Nephron progenitor cell (in vitro differentiated cells): ENCODE measurements around the gene ZNF785.

ENCODE experiments used
- DNase-seq: peaks from one replicate; pipeline ENCODE4 v3.0.0; 2021
- H3K27ac Mint-ChIP-seq: 2 replicates; pipeline ENCODE4 v1.8.0; 2021; ENCODE audit warnings: mild to moderate bottlenecking, moderate library complexity, mixed read lengths
- H3K27me3 Mint-ChIP-seq: 2 replicates; pipeline ENCODE4 v1.8.0; 2021; ENCODE audit warnings: mild to moderate bottlenecking, low read depth, mixed read lengths; ENCODE audit not compliant: poor library complexity
- H3K36me3 Mint-ChIP-seq: 2 replicates; pipeline ENCODE4 v1.8.0; 2021; ENCODE audit warnings: low read depth, mixed read lengths
- H3K4me1 Mint-ChIP-seq: 2 replicates; pipeline ENCODE4 v1.8.0; 2021; ENCODE audit warnings: mixed read lengths
- H3K4me3 Mint-ChIP-seq: 2 replicates; pipeline ENCODE4 v1.8.0; 2021; ENCODE audit warnings: mild to moderate bottlenecking, moderate library complexity, mixed read lengths
- H3K9me3 Mint-ChIP-seq: 2 replicates; pipeline ENCODE4 v1.8.0; 2021; ENCODE audit warnings: mild to moderate bottlenecking, moderate library complexity, mixed read lengths
- CTCF ChIP-seq: fragments of 200-600 bp; sonication (generic); IDR thresholded peaks from 2 replicates; pipeline ENCODE4 v1.5.0; 2021; ENCODE audit warnings: antibody characterized with exemption

Gene ZNF785

DNA sequence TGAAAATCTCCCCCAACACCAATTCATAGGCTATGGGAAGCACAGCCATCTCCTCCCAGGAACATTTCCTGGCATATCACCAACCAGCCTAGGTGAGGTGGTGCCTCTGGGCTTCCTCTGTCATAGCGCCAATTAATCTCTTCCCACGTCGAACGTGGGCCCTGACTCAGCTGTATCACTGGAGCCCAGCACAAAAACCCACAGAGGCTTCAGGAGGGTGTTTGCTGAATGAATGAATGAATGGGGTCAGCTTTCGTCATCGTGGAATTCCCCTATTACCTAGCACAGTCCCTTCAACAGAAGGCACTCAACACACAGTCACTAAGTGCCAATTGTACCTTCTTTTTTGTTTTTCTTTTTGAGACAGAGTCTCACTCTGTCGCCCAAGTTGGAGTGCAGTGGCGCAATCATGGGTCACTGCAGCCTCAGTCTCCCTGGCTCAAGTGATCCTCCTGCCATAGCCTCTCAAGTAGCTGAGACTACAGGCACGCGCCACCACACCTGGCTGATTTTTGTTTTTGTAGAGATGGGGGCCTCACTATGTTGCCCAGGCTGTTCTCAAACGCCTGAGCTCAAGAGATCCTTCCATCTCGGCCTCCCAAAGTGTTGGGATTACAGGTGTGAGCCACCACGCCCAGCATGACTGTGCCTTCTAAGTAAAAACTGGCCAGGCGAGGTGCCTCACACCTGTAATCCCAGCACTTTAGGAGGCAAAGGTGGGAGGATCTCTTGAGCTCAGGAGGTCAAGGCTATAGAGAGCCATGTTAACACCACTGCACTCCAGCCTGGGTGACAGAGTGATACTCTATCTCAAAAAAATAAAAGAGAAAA, 18.1 kb downstream of the ZNF785 start:
- H3K36me3 Mint-ChIP-seq: no peaks in the 10 kb centered on the region
- no peak for DNase-seq
- no peak overlapping the region for H3K27ac Mint-ChIP-seq
- no peak for TF ChIP-seq CTCF
- H3K4me1 Mint-ChIP-seq: peaks cover 35% of the 10 kb centered on the region
- H3K27me3 Mint-ChIP-seq: peaks cover 13% of the 10 kb centered on the region
- no peak overlapping the region for H3K4me3 Mint-ChIP-seq
- H3K9me3 Mint-ChIP-seq: no peaks in the 10 kb centered on the region

GRCh38 chr16:30566531-30566930, 19.0 kb downstream of the ZNF785 start:
- Mint-ChIP-seq H3K4me1 (peaks cover 31% of the 10 kb centered on the region), H3K36me3 (no peaks in the 10 kb centered on the region), H3K9me3 (no peaks in the 10 kb centered on the region), H3K27ac (peak overlapping the region; percentile 68), H3K27me3 (peaks cover 13% of the 10 kb centered on the region), H3K4me3 (no peak overlapping the region)
- DNase-seq: no peak
- TF ChIP-seq CTCF: no peak

DNA sequence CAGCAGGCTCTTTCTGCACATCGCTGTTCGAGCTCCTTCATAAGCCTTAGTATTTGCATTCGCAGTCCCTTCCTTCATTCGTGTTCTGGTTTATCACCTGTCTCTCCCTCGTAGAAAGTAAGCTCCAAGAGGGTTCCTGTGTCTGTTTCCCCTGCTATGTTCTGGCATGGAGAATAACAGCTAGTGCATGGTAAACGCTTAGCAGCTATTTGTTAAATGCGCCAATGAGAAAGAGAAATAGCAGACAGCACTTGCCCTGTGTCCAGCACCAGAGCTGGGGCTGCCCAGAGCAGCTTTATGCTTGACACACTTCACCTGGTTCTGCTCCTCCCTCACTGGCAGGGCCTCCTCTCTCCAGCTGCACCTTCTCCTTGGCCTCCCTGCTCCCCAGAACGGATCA, 19.5 kb downstream of the ZNF785 start:
- Mint-ChIP-seq H3K27me3 (peaks cover 19% of the 10 kb centered on the region), H3K36me3 (no peaks in the 10 kb centered on the region), H3K4me3 (no peak overlapping the region), H3K27ac (peak overlapping the region; percentile 55), H3K9me3 (no peaks in the 10 kb centered on the region), H3K4me1 (peaks cover 34% of the 10 kb centered on the region)
- no peak for TF ChIP-seq CTCF
- no peak for DNase-seq

DNA sequence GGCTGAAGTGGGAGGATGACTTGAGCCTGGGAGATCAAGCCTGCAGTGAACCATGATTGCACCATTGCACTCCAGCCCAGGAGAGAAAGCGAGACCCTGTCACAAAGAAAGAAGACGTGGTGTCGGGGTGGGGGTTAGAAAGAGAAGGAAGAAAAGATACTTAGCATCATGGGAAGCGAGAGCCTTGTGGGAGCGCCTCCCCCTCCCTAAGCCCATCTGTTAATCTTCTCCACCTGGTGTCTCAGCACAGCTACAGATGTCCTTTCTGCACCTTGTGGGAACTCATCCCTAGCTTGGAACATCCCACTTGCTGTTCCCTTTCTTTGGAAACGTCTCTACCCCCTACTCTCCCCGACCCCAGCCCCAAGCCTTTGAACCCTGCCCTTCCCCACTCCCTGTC, 20.0 kb downstream of the ZNF785 start:
- Mint-ChIP-seq H3K4me3 (no peak overlapping the region), H3K27ac (no peak overlapping the region), H3K36me3 (no peaks in the 10 kb centered on the region), H3K4me1 (peaks cover 32% of the 10 kb centered on the region), H3K27me3 (peaks cover 22% of the 10 kb centered on the region), H3K9me3 (no peaks in the 10 kb centered on the region)
- no peak for DNase-seq
- no peak for TF ChIP-seq CTCF

DNA sequence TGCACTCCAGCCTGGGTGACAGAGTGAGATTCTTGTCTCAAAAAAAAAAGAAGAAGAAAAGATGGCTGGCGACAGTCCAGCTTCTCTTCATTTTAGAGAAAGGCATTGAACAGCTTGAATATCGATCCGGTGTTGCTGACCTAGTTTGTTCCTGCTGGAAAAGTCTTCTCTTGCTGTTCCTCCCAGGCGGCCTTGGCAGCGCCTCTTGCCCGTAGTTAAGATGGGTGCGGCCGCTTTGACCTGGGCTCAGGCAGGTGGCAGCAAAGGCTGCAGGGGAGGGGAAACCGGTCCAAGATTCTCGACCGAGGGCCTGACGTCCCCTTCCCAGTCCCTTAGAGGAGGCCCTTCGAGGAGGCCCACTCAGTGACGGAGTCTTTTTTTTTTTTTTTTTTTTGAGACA, 23.5 kb downstream of the ZNF785 start:
- Mint-ChIP-seq H3K9me3 (no peaks in the 10 kb centered on the region), H3K4me1 (peaks cover 42% of the 10 kb centered on the region), H3K27ac (no peak overlapping the region), H3K4me3 (no peak overlapping the region), H3K27me3 (peaks cover 27% of the 10 kb centered on the region), H3K36me3 (no peaks in the 10 kb centered on the region)
- TF ChIP-seq CTCF: no peak
- DNase-seq: no peak
